DMS114 treated with DMSO at 0.1 percent for 48 hours (cell line): Measurements from ENCODE around the gene CAMK2G.
A peak's percentile ranks its signal among the peaks of the same experiment; 100 is the strongest.

ENCODE experiments used
- DNase-seq: peaks from one replicate; lab custom pipeline; 2025; ENCODE audit not compliant: unreplicated experiment; lab: John Stamatoyannopoulos, UW

CAMK2G gene

GRCh38 chr10:73865107-73865458 lies 9.3 kb downstream of the CAMK2G start:
- no peak for DNase-seq

- no peak for DNase-seq
Measured at GRCh38 chr10:73864229-73864628, 10.1 kb downstream of the CAMK2G start.

GRCh38 chr10:73863039-73863817 lies 11.1 kb downstream of the CAMK2G start:
- no peak for DNase-seq

- no peak for DNase-seq
Measured at GRCh38 chr10:73862011-73862410, 12.3 kb downstream of the CAMK2G start.

- DNase-seq = no peak
Measured at GRCh38 chr10:73859784-73860491, 14.4 kb downstream of the CAMK2G start.

GRCh38 chr10:73859428-73859783 lies 14.9 kb downstream of the CAMK2G start:
- DNase-seq = no peak

- no peak for DNase-seq
Measured at GRCh38 chr10:73858750-73859427, 15.5 kb downstream of the CAMK2G start.

GRCh38 chr10:73858013-73858708 lies 16.2 kb downstream of the CAMK2G start:
- no peak for DNase-seq

GRCh38 chr10:73857446-73857845 lies 16.9 kb downstream of the CAMK2G start:
- DNase-seq = no peak

GRCh38 chr10:73856261-73856660 lies 18.1 kb downstream of the CAMK2G start:
- no peak for DNase-seq

- DNase-seq = no peak
Measured at GRCh38 chr10:73855413-73855812, 18.9 kb downstream of the CAMK2G start.

GRCh38 chr10:73854310-73854709 lies 20.0 kb downstream of the CAMK2G start:
- no peak for DNase-seq

- no peak for DNase-seq
Measured at GRCh38 chr10:73853196-73853595, 21.2 kb downstream of the CAMK2G start.

GRCh38 chr10:73850863-73851461 lies 23.4 kb downstream of the CAMK2G start:
- no peak for DNase-seq

GRCh38 chr10:73850211-73850610 lies 24.1 kb downstream of the CAMK2G start:
- DNase-seq = no peak

- peak; percentile 58 for DNase-seq
Measured at GRCh38 chr10:73848821-73849489, 25.4 kb downstream of the CAMK2G start.

- DNase-seq = no peak
Measured at GRCh38 chr10:73847031-73847430, 27.3 kb downstream of the CAMK2G start.

GRCh38 chr10:73843261-73843660 lies 31.1 kb downstream of the CAMK2G start:
- no peak for DNase-seq

- no peak for DNase-seq
Measured at GRCh38 chr10:73842349-73842748, 32.0 kb downstream of the CAMK2G start.

- DNase-seq = no peak
Measured at GRCh38 chr10:73841526-73842285, 32.6 kb downstream of the CAMK2G start.
